DMS114 treated with DMSO at 0.1 percent for 48 hours (cell line): ENCODE results near the gene PIK3C3.
"Not testable (repeated sequence)": the region's sequence is repeated elsewhere in the genome, so short reads cannot be mapped to it uniquely, and the experiment has no call there.

Experiments used
- DNase-seq: peaks from one replicate; lab custom pipeline; 2025; ENCODE audit not compliant: unreplicated experiment; lab: John Stamatoyannopoulos, UW

PIK3C3 gene

DNA sequence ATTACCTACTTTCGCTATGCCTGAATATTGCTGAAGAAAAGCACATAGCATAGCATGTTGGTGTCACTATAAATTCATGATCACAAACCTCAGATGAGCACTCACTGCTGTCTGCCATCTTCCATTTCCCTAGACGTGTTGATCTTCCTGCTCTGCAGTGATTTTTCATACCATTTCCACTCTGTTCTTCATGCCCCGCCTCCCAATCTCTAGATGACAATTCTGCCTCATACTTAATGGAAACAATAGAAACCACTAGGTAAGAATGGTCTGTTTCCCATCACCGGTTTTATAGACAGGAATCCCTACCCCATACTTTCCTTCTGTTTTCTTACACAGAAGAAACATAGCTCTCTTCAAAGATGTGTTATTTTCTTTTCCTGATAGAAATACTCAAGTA, 63.8 kb downstream of the PIK3C3 start:
- no peak for DNase-seq

DNA sequence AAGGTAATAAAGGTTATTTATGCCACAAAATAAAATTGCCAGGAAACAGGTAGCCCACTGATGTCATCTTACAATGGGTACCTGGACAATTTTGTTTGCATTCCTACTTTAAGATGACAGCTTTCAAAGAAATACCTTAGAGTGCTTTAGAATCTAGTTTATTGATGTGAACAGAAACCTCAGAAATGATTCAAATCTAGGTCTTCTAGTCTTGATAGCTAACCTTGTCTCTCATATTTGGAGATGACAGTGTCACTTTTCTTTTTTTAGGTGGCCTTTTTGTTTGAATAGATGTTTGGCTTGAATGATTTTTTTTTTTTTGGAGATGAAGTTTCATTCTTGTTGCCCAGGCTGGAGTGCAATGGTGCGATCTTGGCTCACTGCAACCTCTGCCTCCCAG, 69.1 kb downstream of the PIK3C3 start:
- DNase-seq: no peak

DNA sequence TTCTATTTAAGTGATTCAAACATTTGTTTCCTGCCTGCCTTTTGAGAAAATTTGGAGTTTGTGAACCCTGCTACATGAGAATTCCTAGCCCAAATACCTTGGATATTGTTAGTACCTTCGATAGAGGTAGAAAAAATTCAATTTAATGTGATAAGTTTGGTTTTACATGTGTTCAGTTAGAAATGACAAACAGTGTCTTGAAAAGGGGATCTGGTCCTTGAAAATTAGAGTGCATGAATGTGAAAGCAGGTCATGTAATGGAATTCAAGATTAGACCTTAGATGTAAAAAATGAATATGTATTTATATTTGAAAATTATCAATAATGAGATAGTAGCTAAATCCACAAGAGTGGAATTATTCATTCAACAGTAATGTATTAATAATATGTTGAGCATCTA, 70.5 kb downstream of the PIK3C3 start:
- no peak for DNase-seq

DNA sequence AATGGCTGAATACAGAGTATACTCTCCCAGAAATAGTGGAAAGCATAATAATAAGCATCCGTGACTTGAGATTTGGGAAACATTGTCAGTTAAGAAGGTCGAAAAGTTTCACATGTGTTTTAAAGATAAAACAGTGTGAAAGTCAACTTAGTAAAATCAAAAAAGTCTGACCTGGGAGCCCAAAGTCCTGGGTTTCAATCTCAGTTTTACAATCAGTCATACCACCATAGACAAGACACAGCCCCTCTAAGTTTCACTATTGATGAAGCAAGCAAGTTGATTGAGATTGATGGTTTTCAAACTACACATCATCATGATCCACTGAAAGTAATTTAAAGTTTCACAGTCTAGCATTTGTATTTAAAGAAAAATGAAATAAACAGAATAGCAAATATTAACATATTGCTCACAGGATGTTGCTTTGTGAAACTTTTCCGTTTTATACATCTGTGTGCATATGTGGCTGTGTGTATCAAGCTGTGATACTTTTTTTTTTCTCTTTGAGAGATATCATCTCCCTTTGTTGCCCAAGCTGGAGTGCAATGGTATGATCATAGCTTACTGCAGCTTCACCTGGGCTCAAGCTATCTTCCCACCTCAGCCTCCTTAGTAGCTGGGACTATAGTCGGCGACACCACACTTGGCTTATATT, 71.1 kb downstream of the PIK3C3 start:
- DNase-seq: no peak

DNA sequence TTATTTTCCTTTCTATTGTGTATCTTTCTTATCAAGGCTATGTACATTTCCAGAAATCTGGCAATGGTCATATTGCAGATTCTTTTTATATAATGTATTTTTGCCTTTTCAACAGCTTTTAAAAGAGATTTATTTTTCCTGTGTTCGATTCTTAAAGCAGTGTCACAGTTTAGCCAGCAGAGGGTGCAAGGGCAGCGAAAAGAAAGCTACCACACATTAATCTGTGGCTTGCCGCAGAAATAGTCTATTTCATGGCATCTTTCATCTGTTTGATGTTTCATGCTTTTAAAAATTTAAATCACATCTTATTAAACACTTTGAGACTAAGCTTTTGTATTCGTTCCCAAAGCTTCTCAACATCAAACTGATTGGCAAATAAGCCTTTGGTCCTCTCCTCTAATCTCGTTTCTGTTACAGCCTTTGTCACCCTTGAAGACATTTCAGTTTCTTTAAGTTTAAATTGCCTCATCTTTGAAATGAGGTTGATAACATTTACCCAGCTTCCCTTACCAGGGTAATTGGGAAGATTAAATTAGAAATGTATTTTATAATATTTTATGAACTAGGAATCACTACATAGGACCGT, 73.3 kb downstream of the PIK3C3 start:
- peak; percentile 8 for DNase-seq

DNA sequence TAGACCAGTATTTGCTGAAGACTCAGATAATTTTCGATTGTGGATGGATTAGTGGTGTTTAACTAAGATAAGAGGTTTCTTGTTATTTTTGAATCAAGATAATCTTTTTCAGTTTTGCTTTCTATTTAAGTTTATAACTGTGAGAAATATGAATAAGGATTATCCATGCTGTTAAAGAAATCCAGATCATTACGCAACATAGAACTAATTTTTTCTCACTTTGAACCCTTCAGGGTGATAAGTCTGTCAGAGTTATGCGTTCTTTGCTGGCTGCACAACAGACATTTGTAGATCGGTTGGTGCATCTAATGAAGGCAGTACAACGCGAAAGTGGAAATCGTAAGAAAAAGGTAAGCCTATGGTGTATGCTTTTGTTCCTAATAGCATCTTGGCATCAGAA, 74.1 kb downstream of the PIK3C3 start:
- DNase-seq: no peak

DNA sequence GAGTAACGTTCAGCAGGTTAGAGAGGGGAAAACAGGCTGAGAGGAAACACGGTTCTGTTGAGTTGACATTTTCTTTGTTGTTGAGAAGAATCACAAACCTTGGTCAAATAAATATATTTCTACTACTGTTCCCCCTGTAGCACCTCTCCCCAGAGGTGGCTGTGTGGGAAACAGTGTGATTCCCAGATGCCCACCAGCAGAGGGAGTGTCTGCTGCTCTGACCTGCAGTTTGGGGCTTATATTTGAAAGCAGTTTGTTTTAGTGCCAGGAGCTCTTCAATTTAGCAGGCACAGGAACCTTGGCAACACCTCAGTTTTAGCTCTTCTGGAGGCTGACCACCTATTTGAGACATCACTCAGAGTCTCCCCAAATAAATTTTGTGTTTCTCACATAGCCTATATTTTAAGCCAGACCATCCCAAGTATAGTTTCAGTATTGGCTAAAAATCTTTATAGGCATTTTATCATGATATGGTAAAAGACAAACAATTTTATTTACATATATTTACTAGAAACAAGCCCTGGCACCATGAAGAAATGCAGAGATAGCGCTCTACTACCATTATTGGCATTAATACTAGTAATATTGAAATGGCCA, 75.7 kb downstream of the PIK3C3 start:
- peak; percentile 2 for DNase-seq

DNA sequence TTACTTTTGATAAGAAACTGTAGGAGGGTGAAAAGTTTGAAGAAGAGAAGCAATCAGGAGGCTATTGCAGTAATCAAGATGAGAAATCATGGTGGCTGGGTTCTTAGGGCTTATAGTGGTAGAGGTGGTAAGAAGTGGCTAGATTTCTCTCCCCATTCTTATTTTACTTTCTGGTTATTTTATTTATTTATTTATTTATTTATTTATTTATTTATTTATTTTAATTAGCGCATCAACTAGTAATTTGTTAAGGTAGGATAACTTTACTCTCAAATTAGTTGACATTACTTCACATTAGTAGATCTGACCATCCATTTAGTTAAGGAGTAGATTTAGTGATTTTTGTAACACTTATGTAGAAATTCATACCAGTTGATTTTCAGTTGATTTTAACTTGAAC, 77.4 kb downstream of the PIK3C3 start:
- no peak for DNase-seq

DNA sequence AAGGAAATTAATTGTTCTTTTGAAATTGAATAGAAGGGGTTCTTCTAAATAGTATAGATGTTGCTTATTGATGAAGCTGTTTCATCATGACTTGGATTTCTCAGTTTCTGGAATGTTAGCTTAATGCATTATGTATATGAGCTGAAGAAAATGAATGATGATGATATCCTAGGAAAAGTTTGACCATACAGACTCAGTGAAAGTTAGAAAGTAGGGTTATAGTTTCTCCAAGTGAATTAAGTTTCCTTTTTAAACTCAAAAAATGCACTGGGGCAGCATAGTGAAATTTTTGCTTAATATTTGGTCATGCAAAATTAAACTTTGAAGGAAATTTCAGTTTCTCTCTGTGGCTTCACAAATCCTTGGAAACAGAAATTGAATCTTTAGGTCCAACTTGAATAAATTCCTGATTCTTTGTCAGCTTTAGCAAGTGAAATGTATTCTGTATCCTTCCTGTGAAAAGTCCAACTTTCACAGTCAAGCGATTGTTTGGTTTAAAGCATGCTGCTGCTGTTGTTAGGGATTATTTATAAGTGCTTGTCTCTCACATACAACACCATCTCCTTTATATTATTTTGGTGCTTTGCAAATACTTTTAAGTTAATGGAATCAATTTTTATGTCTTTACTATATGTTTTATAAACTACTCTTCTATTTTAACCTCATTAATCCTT, 78.2 kb downstream of the PIK3C3 start:
- DNase-seq: no peak

DNA sequence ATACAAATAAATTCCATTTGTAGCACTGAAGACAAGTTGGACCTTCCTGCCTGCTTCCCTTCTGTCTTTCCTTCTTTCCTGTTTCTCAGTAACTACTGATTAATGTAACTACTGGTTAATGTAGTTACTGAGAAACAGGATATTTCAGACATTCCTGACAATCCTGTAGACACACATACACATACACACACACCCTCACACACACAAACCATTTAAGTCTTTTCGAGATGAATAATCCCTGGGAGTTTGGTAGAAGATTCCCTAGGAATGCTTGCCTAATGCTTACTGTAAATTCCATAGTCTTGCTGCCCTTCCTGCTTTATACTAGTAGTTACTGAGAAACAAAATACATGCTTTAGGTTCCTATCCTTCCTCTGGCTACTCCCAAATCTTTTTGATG, 83.9 kb downstream of the PIK3C3 start:
- DNase-seq: no peak

DNA sequence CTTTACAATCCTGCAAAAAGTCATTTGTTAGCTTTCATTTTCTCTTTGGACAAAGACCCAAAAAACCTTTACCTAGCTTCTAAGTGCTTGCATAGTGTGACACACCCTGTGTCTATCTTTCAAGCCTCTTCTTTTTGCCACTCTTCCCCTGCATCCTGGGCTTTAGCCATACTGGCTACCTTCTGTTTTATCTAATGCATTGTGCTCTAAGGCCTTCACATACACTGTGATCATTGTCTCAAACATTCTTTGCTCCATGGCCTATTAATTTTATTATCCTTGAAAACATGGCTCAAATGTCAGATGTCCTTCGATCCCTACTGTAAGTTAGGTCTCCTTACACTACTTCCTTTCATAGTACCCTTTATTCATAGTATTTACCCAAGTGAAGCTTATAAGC, 84.4 kb downstream of the PIK3C3 start:
- no peak for DNase-seq

DNA sequence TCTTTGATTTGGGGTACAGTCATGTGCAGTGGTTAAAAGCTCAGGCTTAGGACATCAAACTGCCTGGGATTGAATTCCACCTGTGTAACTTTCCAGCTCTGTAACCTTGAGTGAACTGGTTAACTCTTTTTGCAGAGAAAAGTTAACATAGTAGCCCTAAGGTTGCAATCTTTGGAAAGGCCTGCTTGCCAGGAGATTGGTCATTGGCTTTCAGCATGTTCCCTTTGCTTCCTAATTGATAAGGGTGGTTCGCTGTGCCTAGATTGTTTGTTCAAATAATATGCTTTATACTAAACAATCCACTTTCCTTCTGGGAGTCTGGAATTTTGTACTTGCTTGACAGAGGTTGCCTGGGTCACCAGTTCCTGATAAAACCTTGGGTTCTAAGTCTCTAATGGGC, 86.8 kb downstream of the PIK3C3 start:
- DNase-seq: no peak

DNA sequence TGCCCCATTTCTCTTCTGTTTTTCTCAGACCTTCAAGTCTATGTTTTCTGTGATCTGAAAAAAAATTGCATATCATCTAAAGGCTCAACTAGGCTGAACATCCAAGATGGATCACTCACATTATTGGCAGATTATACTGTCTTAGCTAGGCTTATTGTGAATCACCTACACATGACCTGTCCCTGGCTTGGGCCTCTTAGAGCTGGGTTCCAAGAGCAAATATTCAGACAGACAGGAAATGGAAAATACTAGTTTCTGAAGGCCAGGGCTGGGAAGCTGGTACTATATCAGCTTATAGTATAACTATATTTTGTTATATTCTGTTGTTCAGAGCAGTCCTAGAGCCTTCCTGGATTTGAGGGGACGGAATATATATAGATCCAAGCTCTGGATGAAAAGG, 90.3 kb downstream of the PIK3C3 start:
- no peak for DNase-seq

DNA sequence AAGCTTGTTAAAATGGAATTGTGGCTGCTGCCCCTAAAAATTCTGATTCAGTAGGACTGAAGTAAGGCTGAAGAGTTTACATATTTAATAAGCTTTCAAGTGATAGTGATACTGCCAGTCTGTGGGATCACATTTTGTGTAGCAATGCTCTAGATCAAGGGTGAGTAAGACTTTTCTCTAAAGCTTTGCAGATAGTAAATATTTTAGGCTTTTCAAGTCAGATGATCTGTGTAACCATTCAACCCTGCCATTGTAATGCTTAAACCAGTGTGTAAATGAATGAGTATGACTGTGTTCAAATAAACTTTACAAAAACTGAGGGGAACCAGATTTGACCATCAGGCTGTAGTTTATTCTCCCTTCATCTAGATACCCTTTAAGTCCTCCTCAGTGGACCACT, 92.7 kb downstream of the PIK3C3 start:
- no peak for DNase-seq

DNA sequence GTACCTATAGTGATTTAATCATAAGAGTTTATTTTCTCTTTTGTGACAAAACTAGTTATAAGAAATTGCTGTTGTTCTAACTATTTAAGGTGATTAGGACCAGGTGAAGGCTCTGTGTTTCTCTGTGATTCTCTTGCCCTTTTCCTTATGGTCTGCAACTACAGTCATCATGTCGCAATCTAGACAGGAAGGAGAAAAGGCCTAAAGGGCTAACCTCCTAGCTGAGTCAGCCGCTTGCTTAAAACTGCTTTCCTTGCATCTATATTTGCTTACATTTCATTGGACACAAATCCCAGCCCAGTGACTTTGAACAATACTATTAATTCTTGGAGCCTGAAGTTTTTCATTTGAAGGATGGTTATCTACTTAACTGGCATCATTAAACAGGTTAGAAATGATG, 93.1 kb downstream of the PIK3C3 start:
- DNase-seq: no peak

DNA sequence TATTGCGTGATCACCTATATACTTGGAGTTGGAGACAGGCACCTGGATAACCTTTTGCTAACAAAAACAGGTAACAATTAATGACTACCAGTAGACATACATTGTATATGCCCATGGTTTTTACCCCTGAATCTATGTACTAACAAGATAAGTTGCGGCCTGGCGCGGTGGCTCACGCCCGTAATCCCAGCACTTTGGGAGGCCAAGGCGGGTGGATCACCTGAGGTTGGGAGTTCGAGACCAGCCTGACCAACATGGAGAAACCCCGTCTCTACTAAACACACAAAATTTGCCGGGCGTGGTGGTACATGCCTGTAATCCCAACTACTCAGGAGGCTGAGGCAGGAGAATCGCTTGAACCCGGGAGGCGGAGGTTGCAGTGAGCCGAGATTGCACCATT, 94.5 kb downstream of the PIK3C3 start:
- DNase-seq: not testable (repeated sequence)

DNA sequence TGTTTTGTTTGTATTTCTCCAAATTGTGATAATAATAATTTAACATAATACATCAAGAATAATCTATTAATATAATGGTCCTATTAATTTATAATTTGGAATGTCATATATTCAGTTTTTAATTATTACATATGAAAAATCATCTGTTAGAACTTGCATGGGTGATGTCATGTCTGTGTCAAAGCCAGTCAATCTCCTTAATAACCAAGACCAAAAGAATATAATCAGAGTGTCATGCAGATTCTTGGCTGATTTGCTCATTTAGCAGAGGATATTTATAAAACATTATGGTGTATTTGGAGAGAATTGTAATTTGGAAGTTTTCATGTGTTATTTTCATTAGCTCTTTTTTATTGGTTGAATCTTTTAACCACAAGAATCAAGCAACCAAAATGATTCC, 96.4 kb downstream of the PIK3C3 start:
- no peak for DNase-seq

DNA sequence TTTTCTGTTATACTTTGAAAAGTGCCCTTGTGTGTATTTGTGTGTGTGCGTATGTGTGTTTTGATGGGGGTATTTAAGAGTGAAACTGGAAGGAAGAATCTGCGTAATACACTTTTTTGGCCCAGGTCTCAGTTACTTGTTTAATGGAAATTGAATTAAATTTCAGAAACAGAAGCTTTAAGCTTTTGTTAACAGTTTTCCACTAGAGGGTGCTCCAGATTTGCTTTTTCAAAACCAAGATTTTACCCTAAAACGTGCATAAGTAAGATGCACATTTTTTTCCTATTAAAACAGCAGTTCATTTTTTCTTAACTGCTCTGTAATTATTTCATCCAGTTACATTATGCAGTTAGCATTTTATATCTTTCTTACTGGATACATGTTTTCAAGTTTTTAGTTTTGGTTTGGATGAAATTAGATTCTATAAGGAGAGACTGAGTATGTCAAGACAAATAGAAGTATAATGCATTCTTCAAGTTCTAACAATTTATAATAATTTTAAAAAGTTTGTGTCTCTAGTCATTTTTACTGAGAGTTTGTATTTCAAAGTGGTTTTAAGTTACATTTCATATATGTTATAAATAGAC, 97.2 kb downstream of the PIK3C3 start:
- DNase-seq: peak; percentile 24

DNA sequence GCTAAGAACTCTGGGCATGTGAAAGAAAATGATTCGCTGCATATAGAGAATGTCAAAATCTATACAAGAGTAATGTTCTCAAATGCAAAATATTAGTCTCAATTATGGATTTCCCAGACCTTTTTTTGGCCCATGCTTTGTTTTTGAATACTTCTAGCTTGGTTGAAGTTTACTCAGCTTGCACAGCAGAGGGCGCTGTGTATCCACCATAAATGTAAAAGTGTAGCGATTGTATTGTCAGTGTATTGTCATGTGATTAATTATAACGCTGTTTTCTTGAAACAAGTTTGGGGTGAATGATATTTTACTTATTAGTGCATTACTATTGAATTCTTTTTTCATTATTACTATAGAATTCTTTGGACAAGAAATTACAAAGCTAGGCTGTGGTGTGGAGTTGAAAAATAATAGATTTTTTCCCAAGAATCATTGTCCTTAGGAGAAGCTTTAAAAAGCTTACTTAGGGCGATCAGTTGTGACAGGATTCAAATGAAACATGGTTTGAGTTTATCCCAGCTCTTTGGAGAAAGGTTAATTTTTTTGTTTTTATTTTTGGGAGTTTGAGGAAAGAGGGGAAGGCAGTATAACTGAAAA, 98.3 kb downstream of the PIK3C3 start:
- DNase-seq: peak; percentile 12

DNA sequence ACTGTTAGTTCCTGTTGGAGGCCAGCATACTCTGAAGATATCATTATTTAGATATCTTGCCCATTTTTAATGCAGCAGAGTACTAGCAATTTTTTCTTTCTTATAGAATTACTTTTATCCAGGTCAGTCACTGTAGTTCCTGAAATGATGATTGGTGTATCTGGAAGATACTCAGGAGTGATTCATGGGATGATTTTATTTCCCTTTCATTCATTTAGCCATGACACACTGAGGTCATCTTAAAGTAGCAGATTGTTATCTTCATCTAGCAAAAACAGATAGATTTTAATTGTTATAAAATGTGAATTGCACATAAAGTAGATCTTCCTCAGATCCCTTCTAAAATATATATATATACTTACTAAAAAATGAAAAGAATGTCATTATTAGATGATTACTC, 109.1 kb downstream of the PIK3C3 start:
- DNase-seq: no peak

DNA sequence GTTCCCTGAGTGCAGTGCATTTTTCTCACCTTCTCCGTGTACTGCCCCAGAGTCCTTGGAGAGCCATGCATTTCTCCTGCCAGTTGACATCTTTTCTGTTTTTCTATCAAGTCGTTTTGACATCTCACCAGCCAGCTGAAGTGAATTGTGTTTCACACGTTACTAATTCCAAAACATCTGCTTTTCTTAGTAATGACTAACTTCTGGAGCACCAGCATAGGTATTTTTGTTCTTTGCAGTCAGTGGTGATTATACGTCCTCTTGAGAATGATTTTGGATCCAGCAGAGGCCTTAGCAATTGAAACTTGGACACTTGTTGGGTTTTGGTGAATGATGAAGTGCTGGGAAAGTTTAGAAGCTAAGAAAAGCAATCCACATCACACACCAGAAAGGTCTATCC, 112.5 kb downstream of the PIK3C3 start:
- DNase-seq: no peak

DNA sequence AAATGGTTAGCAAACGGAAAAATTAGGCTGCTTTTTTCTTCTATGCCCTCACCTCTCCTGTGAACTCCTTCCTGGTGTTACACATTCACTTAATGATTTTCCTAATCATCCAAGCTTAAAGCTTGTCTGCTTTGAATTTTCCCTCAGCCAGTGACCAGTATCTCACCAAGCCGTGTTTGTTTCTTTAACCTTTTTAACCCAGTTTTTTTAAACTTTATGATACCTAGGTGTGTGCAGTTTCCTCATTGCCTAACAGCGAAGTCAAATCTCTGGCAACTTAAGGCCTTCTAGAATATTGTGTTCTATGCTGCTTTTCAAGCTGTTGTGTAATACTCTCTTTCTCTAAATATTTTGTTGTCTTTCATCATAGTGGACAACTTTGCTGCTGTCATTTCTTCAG, 113.0 kb downstream of the PIK3C3 start:
- no peak for DNase-seq
